NCI-H128 (cell line): ENCODE measurements around the gene UBASH3A.

Experiments used
- DNase-seq: peaks from one replicate; lab custom pipeline; 2025; ENCODE audit not compliant: unreplicated experiment; lab: John Stamatoyannopoulos, UW

Gene UBASH3A

GRCh38 chr21:42403611-42404231, at the start of gene UBASH3A:
Gene UBASH3A (plus strand): TSS chr21:42403902. CDS start chr21:42403946, 44 bp downstream.
- DNase-seq: no peak

DNA sequence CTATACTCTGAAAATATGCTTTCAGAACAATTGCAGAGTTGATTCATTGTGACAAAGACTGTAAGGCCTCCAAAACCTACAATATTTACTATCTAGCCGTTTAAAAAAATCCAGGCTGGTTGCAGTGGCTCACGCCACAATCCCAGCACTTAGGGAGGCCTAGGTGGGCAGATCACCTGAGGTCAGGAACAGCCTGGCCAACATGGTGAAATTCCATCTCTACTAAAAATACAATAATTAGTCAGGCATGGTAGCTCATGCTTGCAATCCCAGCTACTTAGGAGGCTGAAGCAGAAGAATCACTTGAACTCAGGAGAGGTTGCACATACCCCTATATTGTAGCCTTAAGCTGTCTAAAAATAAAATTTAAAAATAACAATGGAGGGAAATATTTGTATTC, 47.7 kb upstream of the UBASH3A start:
- no peak for DNase-seq

DNA sequence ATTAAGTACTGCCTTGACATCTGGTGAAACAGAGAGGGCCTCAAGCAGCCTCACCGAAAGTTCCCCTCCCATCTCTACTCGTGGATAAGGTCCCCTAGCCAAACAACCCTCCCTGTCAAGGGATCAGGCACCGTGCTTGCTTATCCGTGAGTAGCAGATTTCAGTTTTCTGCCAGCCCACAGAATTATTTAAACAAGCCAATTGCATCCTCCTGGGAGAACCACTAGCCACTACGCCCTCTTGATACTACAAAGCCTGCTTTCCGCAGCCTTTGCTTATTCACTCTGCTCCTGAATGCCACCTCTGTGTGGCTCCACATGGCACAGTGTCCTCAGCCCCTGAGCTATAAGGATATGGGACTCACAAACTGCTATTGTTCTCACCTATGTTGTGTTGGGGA, 47.1 kb upstream of the UBASH3A start:
- no peak for DNase-seq

GRCh38 chr21:42357307-42357706, 46.4 kb upstream of the UBASH3A start:
- DNase-seq: no peak

- no peak for DNase-seq
Measured at GRCh38 chr21:42358261-42358660, 45.4 kb upstream of the UBASH3A start.

DNA sequence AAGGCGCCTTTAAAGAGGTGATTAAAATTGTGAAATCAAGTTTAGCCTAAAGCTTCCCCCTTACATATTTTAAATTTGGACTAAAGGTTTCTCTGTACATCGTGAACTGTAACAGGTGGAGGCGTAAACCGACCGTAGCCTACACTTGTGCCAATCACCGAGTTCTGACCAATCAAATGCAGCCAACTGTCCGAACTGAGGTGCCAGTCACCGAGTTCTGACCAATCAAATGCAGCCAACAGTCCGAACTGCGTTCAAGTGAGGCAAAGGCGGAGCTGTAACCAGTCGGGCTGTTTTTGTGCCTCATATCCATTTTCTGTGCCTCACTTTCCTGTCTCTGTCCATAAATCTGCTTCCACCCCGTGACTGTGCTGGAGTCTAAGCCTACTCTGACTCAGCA, 44.8 kb upstream of the UBASH3A start:
- DNase-seq: no peak

DNA sequence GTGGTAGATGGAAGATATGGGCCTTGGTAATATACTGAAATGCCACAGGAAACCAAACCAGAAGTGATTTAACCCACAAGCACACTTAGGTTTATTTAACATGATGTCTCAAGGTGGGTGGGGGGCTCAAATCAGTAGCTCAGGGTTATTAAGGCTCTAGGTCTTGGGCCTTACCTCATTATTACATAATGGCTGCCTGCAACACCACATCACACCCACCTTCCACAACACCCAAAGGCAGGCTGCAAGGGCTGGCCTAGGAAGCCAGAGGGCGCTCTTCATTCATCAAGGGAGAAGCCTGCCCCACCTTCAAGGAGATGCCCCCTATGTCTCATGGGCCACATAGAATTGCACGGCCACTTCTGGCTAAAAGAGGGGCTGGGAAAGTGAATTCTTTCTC, 43.4 kb upstream of the UBASH3A start:
- no peak for DNase-seq

- no peak for DNase-seq
Measured at GRCh38 chr21:42361286-42361685, 42.4 kb upstream of the UBASH3A start.

- DNase-seq: no peak
Measured at GRCh38 chr21:42362198-42362597, 41.5 kb upstream of the UBASH3A start.

- no peak for DNase-seq
Measured at GRCh38 chr21:42362700-42363099, 41.0 kb upstream of the UBASH3A start.

- no peak for DNase-seq
Measured at GRCh38 chr21:42363312-42363711, 40.4 kb upstream of the UBASH3A start.

DNA sequence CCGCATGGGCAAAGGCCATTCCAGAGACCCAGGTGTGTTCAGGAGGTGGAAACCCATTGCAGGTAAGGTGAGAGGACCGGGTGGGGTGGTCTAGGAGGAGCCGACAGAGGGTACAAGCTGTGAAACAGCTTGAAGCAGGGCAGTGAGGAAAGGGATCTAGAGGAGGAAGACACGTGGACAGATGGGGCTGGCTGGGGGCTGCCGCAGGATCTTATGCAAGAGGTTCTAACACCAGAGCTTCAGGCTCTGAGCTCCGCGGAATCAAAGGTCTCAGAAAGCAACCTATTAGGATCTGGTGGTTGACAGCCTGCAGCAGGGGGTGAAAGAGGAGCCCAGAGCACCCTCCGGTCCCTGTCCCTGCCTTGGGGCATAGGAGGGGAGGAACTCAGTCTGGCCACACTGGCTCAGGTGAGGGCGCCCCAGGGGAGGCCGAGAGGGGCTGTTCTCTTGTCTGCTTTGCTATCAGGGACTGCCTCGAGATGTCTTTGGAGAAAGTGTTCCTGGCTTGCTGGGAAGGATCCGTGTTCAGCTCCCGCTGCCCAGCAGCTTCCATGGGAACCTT, 39.3 kb upstream of the UBASH3A start:
- no peak for DNase-seq

GRCh38 chr21:42365770-42366169, 37.9 kb upstream of the UBASH3A start:
- no peak for DNase-seq

DNA sequence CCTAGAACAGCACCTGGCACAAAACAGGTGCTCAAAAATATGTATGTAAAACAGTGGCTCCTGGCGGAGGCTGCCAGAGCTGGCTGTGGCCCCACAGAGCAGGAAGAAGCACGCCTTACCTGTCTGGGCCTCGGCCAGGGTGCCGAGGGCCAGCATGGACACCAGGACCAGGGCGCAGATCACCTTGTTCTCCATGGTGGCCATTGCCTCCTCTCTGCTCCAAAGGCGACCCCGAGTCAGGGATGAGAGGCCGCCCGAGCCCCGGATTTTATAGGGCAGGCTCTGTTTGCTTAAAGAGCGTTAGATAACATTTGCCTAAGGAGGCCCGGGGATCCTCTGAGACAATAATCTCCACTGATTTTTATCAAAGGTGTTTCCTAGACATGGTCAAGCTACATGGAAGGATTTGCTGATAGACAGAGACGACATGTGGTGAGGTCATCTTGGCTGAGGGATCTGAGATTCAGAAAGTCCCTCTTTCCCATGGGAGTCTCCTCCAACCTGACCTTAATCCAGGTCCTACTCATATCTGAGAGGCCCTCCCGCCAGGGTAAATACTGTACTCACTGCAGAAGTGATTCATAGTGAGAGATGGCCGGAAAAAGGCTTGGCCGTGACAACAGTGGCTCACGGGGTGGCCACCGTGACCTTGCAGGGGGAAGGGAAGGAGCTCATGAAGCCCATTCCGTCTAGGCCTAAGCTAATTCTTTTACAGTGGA, 37.3 kb upstream of the UBASH3A start, which contains the start of gene TFF1:
Gene TFF1 (minus strand): TSS at position 244 of the 719 bp plus-strand sequence. CDS start 40 bp downstream, at position 204.
- DNase-seq: no peak

- DNase-seq: no peak
Measured at GRCh38 chr21:42367367-42368165, 36.1 kb upstream of the UBASH3A start.

DNA sequence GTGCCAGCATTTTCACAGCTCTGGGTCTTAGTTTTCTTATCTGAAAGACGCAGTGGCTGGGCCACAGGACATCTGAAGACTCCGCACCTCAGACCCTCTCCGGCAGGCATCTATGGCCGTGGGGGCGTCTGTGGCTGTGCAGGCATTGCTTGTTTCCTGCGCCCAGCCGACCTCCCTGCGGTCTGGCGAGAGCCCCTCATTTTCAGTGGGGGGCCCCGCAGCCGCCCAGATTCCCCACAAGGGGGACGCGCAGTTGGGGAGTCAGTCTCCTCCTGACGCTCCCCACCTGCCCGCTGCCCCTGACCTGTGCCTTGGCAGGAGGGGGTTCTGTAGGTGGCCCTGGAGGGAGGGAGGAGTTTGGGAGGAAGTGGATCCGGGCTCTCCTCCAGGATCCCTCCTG, 33.9 kb upstream of the UBASH3A start:
- no peak for DNase-seq

- no peak for DNase-seq
Measured at GRCh38 chr21:42370894-42371654, 32.6 kb upstream of the UBASH3A start.

DNA sequence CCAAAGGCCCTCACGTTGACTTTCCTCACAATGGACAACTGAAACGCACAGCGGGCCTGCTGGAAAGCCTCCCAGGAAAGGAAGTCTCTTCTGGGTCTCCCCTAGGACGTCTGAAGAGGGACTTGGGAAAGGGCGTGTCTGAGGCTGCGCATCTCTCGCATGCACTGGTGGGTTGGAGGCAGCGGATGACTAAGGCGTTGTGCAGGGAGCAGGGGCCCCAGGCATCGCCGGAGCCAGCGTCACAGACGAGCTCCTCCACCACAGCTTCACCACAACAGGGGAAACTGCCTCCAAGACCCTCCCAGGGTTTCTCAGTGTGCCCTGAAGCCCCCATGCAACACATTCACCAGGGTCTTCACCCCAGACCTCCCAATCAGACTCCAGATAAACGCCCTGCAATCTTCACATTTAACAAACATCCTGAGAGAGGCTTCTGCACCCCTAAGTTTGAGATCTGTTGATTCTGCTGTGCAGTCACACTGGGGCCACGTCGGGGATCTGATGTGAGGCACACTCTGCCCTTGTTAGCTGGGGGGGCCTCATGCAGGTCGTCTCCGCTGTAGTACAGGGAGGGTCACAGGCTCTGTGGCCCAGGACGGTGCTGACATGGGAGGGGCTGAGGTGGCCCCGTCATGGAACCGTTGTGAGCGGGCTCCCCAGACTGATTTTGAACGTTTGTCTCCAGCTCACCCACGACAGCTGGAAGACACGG, 30.4 kb upstream of the UBASH3A start:
- no peak for DNase-seq

DNA sequence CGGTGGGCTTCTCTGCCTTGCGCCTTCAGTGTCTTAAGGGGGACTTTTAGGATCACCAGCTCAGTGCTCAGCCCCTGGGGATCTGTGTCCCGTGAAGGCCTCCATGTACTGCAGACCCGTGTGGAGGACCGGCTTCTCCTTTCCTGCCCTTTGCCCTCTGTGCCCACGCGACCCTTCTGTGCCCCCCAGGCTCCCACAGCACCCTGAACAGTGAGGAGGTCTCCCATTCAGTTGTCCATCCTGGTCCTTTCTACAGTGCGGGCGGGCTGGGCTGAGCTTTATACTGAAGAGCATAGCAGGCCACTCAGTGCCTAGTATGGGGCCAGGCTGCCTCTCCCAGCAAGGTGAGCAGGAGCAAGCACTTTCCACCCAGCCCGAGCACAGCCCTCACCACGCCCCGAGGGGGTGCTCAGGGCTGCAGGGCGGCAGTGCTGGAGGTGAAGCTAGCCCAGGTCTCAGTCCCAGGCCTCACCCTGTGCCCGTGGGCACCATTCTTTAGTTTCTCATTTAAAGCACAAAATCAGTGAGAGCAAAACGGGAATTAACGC, 29.7 kb upstream of the UBASH3A start:
- no peak for DNase-seq

- DNase-seq: no peak
Measured at GRCh38 chr21:42374457-42374856, 29.2 kb upstream of the UBASH3A start.
